H9 (cell line): Measurements from ENCODE around the gene UBFD1. TPM values are rescaled to one million over a fixed set of nuclear protein-coding genes. Genes with fewer than 3 reads are reported as not detected.

Experiments
- DNase-seq: peaks from one replicate; pipeline ENCODE4 v3.0.0-alpha.2; 2017
- H2AFZ ChIP-seq: one replicate; pipeline ENCODE4 v1.6.1; 2013; ENCODE audit warnings: mild to moderate bottlenecking, low read length, control low read depth, moderate library complexity
- H2AK5ac ChIP-seq: 2 replicates; pipeline ENCODE4 v1.6.1; 2013; ENCODE audit warnings: low read length, control low read depth, mixed read lengths; ENCODE audit not compliant: insufficient read length
- H2BK120ac ChIP-seq: one replicate; pipeline ENCODE4 v1.6.1; 2013; ENCODE audit warnings: low read depth, mild to moderate bottlenecking, low read length, control low read depth, inconsistent platforms; ENCODE audit not compliant: poor library complexity, severe bottlenecking
- H2BK12ac ChIP-seq: 2 replicates; pipeline ENCODE4 v1.6.1; 2013; ENCODE audit warnings: low read length, control low read depth, mixed read lengths, low read depth; ENCODE audit not compliant: insufficient read length
- H2BK15ac ChIP-seq: 2 replicates; pipeline ENCODE4 v1.6.1; 2013; ENCODE audit warnings: low read depth, low read length, control low read depth
- H2BK20ac ChIP-seq: one replicate; pipeline ENCODE4 v1.6.1; 2013; ENCODE audit warnings: low read depth, mild to moderate bottlenecking, low read length, control low read depth, inconsistent platforms; ENCODE audit not compliant: poor library complexity, severe bottlenecking
- H2BK5ac ChIP-seq: 2 replicates; pipeline ENCODE4 v1.6.1; 2013; ENCODE audit warnings: low read length, control low read depth, mixed read lengths; ENCODE audit not compliant: insufficient read length
- H3K14ac ChIP-seq: 2 replicates; pipeline ENCODE4 v1.6.1; 2013; ENCODE audit warnings: low read length, control low read depth; ENCODE audit not compliant: insufficient read depth
- H3K18ac ChIP-seq: 2 replicates; pipeline ENCODE4 v1.6.1; 2013; ENCODE audit warnings: low read depth, mild to moderate bottlenecking, mixed read lengths, low read length, control low read depth; ENCODE audit not compliant: insufficient read length
- H3K23ac ChIP-seq: 2 replicates; pipeline ENCODE4 v1.6.1; 2013; ENCODE audit warnings: low read length, control low read depth, mixed read lengths, low read depth; ENCODE audit not compliant: insufficient read length
- H3K23me2 ChIP-seq: 2 replicates; pipeline ENCODE4 v1.6.1; 2013; ENCODE audit warnings: low read depth, mild to moderate bottlenecking, mixed read lengths, low read length, control low read depth; ENCODE audit not compliant: insufficient read length, poor library complexity, severe bottlenecking
- H3K27ac ChIP-seq: 2 replicates; pipeline ENCODE4 v1.5.1; 2013; ENCODE audit warnings: low read length, control low read depth, mixed read lengths, low read depth; ENCODE audit not compliant: insufficient read length
- H3K27me3 ChIP-seq: 2 replicates; pipeline ENCODE4 v1.6.1; 2013; ENCODE audit warnings: low read length, control low read depth, inconsistent platforms; ENCODE audit not compliant: insufficient read depth
- H3K4ac ChIP-seq: 2 replicates; pipeline ENCODE4 v1.6.1; 2013; ENCODE audit warnings: low read depth, mild to moderate bottlenecking, control low read depth, inconsistent platforms, low read length, moderate library complexity
- H3K4me1 ChIP-seq: 2 replicates; pipeline ENCODE4 v1.6.1; 2013; ENCODE audit warnings: low read length, control low read depth, inconsistent platforms; ENCODE audit not compliant: insufficient read depth
- H3K4me2 ChIP-seq: 2 replicates; pipeline ENCODE4 v1.6.1; 2013; ENCODE audit warnings: low read length, control low read depth, mixed read lengths; ENCODE audit not compliant: insufficient read length, insufficient read depth
- H3K56ac ChIP-seq: 2 replicates; pipeline ENCODE4 v1.6.1; 2013; ENCODE audit warnings: low read depth, mild to moderate bottlenecking, mixed read lengths, low read length, control low read depth; ENCODE audit not compliant: insufficient read length
- H3K79me1 ChIP-seq: 2 replicates; pipeline ENCODE4 v1.6.1; 2013; ENCODE audit warnings: low read depth, mild to moderate bottlenecking, moderate library complexity, low read length, control low read depth, inconsistent platforms; ENCODE audit not compliant: insufficient read depth, poor library complexity, severe bottlenecking
- H3K79me2 ChIP-seq: 2 replicates; pipeline ENCODE4 v1.6.1; 2013; ENCODE audit warnings: low read length, control low read depth, inconsistent platforms; ENCODE audit not compliant: insufficient read depth
- H3K9ac ChIP-seq: 2 replicates; pipeline ENCODE4 v1.6.1; 2013; ENCODE audit warnings: low read length, control low read depth, mixed read lengths; ENCODE audit not compliant: insufficient read length; ENCODE audit errors: extremely low read depth
- H3K9me3 ChIP-seq: one replicate; pipeline ENCODE4 v1.6.1; 2013; ENCODE audit warnings: low read depth, low read length, inconsistent platforms; ENCODE audit not compliant: control insufficient read depth
- H3T11ph ChIP-seq: one replicate; pipeline ENCODE4 v1.6.1; 2013; ENCODE audit warnings: mild to moderate bottlenecking, low read length, control low read depth, inconsistent platforms
- H4K20me1 ChIP-seq: one replicate; pipeline ENCODE4 v1.6.1; 2013; ENCODE audit not compliant: control insufficient read depth, insufficient read length, insufficient read depth
- H4K5ac ChIP-seq: 2 replicates; pipeline ENCODE4 v1.6.1; 2013; ENCODE audit warnings: low read depth, mild to moderate bottlenecking, mixed read lengths, low read length, control low read depth; ENCODE audit not compliant: insufficient read length
- H4K8ac ChIP-seq: replicated peaks from 2 replicates; pipeline ENCODE4 v1.6.1; 2013; ENCODE audit warnings: low read length, control low read depth, mixed read lengths, low read depth; ENCODE audit not compliant: insufficient read length
- H4K91ac ChIP-seq: 2 replicates; pipeline ENCODE4 v1.6.1; 2013; ENCODE audit warnings: low read depth, mild to moderate bottlenecking, moderate library complexity, mixed read lengths, low read length, control low read depth; ENCODE audit not compliant: insufficient read length
- H3K27ac Mint-ChIP-seq, 3 experiments: 2 replicates in 2 of 3; 3 replicates in 1 of 3; pipeline ENCODE4 v1.8.0; 2020 to 2021; ENCODE audit warnings: mixed read lengths in 3 of 3, mild to moderate bottlenecking in 1 of 3, moderate library complexity in 1 of 3
- H3K27me3 Mint-ChIP-seq: 2 replicates; pipeline ENCODE4 v1.8.0; 2021; ENCODE audit warnings: low read depth, mild to moderate bottlenecking, moderate library complexity, mixed read lengths
- H3K36me3 Mint-ChIP-seq, 3 experiments: 2 replicates in 2 of 3; 3 replicates in 1 of 3; pipeline ENCODE4 v1.8.0; 2020 to 2021; ENCODE audit warnings: low read depth in 3 of 3, mixed read lengths in 3 of 3; ENCODE audit not compliant: insufficient read depth in 1 of 3
- H3K4me1 Mint-ChIP-seq, 2 experiments: 2 replicates each; pipeline ENCODE4 v1.8.0; 2020; ENCODE audit warnings: mixed read lengths in 2 of 2
- H3K4me3 Mint-ChIP-seq, 2 experiments: 2 replicates in 1 of 2; 3 replicates in 1 of 2; pipeline ENCODE4 v1.8.0; 2020 to 2021; ENCODE audit warnings: mild to moderate bottlenecking in 2 of 2, mixed read lengths in 2 of 2, moderate library complexity in 1 of 2
- H3K9me3 Mint-ChIP-seq, 2 experiments: 2 replicates in 1 of 2; 3 replicates in 1 of 2; pipeline ENCODE4 v1.8.0; 2020; ENCODE audit warnings: mild to moderate bottlenecking in 2 of 2, mixed read lengths in 2 of 2, moderate library complexity in 1 of 2
- CTCF ChIP-seq: fragments of 200-600 bp; sonication (generic); conservative IDR thresholded peaks from 3 replicates; pipeline ENCODE4 v1.8.0; 2021; ENCODE audit warnings: antibody characterized with exemption, mild to moderate bottlenecking
- WGBS: extraction: QIAGEN DNeasy Blood & Tissue Kit; methylation state at CpG from one replicate; pipeline ENCODE4 v1.1.7; 2013; ENCODE audit warnings: missing lambda C conversion rate, low lambda C conversion rate, mixed read lengths; ENCODE audit not compliant: insufficient read length; ENCODE audit errors: extremely low coverage; 5-methylcytosine and 5-hydroxymethylcytosine counted together
- total RNA-seq: library from RNA; stranded (reverse); gene quantifications from 2 replicates; pipeline ENCODE4 v1.2.1, GENCODE V29; 2021

UBFD1 gene
- total RNA-seq, 1 experiment from 2014 or later, result 107 TPM

GRCh38 chr16:23566724-23567123 lies 9.2 kb downstream of the UBFD1 start:
- H3K27me3 Mint-ChIP-seq, result no peaks in the 10 kb centered on the region
- Histone ChIP-seq H4K91ac (no peak overlapping the region), H2BK15ac (no peak overlapping the region), H2BK5ac (no peak overlapping the region), H2BK120ac (no peak overlapping the region), H3K14ac (no peak overlapping the region), H3K4ac (no peak overlapping the region), H2BK12ac (no peak overlapping the region), H3K9ac (no peak overlapping the region), H2AFZ (no peak overlapping the region), H3K4me2 (no peak overlapping the region), H3K79me2 (no peaks in the 10 kb centered on the region), H3K23ac (no peak overlapping the region), H3K79me1 (no peaks in the 10 kb centered on the region), H3K23me2 (no peaks in the 10 kb centered on the region), H4K8ac (no peak overlapping the region), H3K27ac (no peak overlapping the region), H3K27me3 (no peaks in the 10 kb centered on the region), H4K5ac (no peak overlapping the region), H4K20me1 (no peaks in the 10 kb centered on the region), H3K4me1 (no peaks in the 10 kb centered on the region), H3K18ac (no peak overlapping the region), H3K56ac (no peak overlapping the region), H2BK20ac (no peak overlapping the region), H3K9me3 (no peaks in the 10 kb centered on the region), H3T11ph (no peak overlapping the region), H2AK5ac (no peak overlapping the region)
- no CpG with 5 or more reads among the region's 8 CpGs for WGBS
- H3K36me3 Mint-ChIP-seq, result peaks cover 55 to 92% (median 89%) of the 10 kb centered on the region in 3 experiments
- no peaks in the 10 kb centered on the region for H3K4me1 Mint-ChIP-seq
- no peak for TF ChIP-seq CTCF
- H3K9me3 Mint-ChIP-seq, result no peaks in the 10 kb centered on the region
- no peak overlapping the region for H3K27ac Mint-ChIP-seq
- H3K4me3 Mint-ChIP-seq, result no peak overlapping the region
- no peak for DNase-seq
